Amniotic stem cell (primary cell): ENCODE data around the gene GLI1.
"Not testable (repeated sequence)": the region's sequence is repeated elsewhere in the genome, so short reads cannot be mapped to it uniquely, and the experiment has no call there.

Source experiments
- DNase-seq: peaks from one replicate; lab custom pipeline; 2025; lab: John Stamatoyannopoulos, UW

Gene GLI1

GRCh38 chr12:57476162-57476992 lies 16.8 kb downstream of the GLI1 start:
- DNase-seq: no peak

GRCh38 chr12:57476993-57477709 lies 17.6 kb downstream of the GLI1 start:
- DNase-seq: no peak

GRCh38 chr12:57477710-57478681 lies 18.4 kb downstream of the GLI1 start:
- no peak for DNase-seq

- no peak for DNase-seq
Measured at GRCh38 chr12:57479043-57479375, 19.4 kb downstream of the GLI1 start.

GRCh38 chr12:57479376-57480115 lies 20.0 kb downstream of the GLI1 start, which contains the start of gene ARHGAP9:
ARHGAP9 (minus strand) TSS chr12:57479866; CDS start chr12:57479406, 460 bp downstream.
- DNase-seq: no peak

GRCh38 chr12:57481671-57482070 lies 22.1 kb downstream of the GLI1 start:
- DNase-seq: no peak

GRCh38 chr12:57483466-57483865 lies 23.9 kb downstream of the GLI1 start:
- DNase-seq: no peak

- DNase-seq: no peak
Measured at GRCh38 chr12:57485695-57486094, 26.1 kb downstream of the GLI1 start.

- DNase-seq: no peak
Measured at GRCh38 chr12:57487055-57487596, 27.5 kb downstream of the GLI1 start.

- peak; percentile 97 for DNase-seq
Measured at GRCh38 chr12:57487597-57488401, 28.2 kb downstream of the GLI1 start, which contains the start of gene MARS1. MARS1 (plus strand) TSS chr12:57488068; CDS start chr12:57488091, 23 bp downstream.

- DNase-seq: no peak
Measured at GRCh38 chr12:57488402-57489156, 29.0 kb downstream of the GLI1 start.

- DNase-seq: no peak
Measured at GRCh38 chr12:57489157-57489641, 29.6 kb downstream of the GLI1 start.

- DNase-seq: no peak
Measured at GRCh38 chr12:57490126-57490525, 30.5 kb downstream of the GLI1 start.

- DNase-seq: no peak
Measured at GRCh38 chr12:57491393-57492280, 32.1 kb downstream of the GLI1 start.

GRCh38 chr12:57495051-57495701 lies 35.6 kb downstream of the GLI1 start:
- not testable (repeated sequence) for DNase-seq

GRCh38 chr12:57496822-57497221 lies 37.2 kb downstream of the GLI1 start:
- DNase-seq: no peak

GRCh38 chr12:57497223-57498131 lies 37.9 kb downstream of the GLI1 start:
- no peak for DNase-seq
